GM19328 (cell line): ENCODE data around the gene FAT1.

Experiments
- ATAC-seq: cut with Tn5 transposase; IDR thresholded peaks from one replicate; pipeline ENCODE4 v1.9.1; 2021; ENCODE audit warnings: mild to moderate bottlenecking, moderate library complexity; ENCODE audit not compliant: unreplicated experiment

FAT1 gene

DNA sequence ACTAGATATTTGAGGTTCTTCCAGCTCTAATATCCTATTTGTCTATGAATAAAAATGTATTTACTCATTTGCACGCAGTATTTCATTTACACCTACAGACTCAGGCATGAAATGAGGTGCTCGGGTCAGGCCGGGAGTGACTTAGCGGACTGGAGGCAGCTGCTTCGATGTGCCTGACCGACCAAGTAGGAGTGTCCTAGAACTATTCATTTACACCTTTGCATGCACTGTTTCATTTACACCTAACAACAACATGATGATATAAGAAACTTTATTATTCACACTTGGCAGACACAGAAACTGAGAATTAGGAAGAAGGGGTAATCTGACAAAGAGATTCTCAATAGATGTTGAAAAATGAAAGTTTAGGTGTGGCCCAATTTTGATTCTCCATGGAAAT lies 28.7 kb upstream of the FAT1 start:
- ATAC-seq, result no peak

GRCh38 chr4:186749611-186750281 lies 26.1 kb upstream of the FAT1 start:
- ATAC-seq, result no peak

GRCh38 chr4:186746581-186746980 lies 22.9 kb upstream of the FAT1 start:
- no peak for ATAC-seq

DNA sequence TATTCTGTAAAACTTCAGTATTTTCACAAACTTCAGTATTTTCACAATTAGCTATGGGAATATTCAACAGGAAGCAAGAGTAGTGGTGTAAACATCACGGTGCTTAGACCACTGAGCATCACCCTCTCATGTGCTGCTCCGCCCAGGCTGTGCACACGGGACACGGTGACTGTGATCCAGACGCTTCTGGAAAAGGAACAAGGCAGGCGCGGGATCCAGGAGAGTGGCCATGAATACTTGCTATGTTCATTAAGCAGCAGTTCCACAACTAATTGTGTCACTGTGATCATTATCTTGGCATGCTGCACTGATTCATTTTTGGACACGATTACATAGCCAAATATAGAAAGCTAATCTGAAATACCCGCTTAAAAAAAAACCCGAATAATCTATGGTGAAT lies 19.6 kb upstream of the FAT1 start:
- ATAC-seq, result no peak

DNA sequence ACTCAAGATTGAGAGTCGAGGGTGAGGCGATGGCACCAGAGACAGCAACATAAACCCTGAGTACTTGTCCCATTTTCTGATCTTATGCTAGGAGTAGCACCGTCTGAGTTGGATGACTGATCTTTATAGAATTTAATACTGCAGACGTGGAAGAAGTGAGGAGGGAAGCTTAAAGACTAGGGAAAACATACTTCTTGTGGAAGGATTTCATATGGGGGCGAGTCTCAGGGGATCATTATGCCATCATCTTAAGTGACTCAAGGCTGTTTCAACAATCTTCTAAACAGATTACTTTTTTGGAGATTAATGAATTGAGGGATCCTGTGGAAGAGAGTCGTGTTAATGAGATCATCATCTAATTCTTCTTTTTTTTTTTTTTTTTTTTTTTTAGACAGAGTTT lies 17.2 kb upstream of the FAT1 start:
- no peak for ATAC-seq

DNA sequence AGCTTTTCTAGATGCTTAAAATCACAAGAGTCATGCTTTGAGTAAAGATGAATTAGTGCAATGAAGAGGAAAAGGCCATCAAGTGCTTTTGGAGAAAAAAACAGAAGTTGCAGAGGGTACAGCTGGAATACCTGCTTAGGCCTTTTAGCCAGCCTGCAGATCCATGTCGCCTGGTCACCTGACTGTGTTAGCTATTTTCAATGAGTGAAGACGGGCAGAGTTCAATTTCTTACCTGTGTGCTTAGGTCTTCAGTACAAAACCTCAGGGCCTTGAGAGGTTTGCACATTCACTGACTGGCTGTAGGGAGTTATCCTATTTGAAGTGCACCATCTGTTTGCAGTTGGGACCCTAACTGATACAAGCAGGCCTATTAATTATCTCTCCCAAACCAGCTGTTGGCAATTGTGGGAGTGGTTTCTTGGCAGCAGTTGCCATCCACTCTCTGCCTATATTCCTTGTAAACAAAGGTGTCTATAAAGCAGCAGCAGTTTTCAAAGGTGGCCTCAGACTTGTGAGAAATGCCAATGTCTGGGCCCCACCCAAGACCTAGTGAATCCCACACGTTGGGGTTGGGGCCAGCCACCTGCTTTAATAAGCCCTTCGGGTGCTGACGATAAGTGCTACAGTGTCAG lies 16.3 kb upstream of the FAT1 start:
- ATAC-seq, result no peak

- ATAC-seq, result no peak
These were observed 15.7 kb upstream of the FAT1 start for GRCh38 chr4:186739317-186739716.

DNA sequence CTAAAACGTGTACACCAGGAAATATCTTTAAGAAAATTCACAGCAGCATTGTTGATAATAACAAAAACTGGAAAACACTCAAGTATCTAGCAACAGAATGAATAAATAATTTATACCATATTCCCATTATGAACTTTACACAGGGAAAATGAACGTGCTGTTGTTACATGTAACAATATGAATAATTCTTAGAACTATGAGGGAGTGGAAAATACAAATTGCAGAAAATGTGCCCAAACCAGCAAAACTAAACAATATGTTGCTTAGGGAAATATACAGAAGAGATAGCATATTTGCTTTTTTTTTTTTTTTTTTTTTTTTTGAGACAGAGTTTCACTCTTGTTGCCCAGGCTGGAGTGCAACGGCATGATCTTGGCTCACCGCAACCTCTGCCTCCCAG lies 14.8 kb upstream of the FAT1 start:
- ATAC-seq, result no peak

- ATAC-seq, result no peak
These were observed 13.8 kb upstream of the FAT1 start for GRCh38 chr4:186737427-186737826.

GRCh38 chr4:186736466-186736865 lies 12.8 kb upstream of the FAT1 start:
- ATAC-seq, result no peak

DNA sequence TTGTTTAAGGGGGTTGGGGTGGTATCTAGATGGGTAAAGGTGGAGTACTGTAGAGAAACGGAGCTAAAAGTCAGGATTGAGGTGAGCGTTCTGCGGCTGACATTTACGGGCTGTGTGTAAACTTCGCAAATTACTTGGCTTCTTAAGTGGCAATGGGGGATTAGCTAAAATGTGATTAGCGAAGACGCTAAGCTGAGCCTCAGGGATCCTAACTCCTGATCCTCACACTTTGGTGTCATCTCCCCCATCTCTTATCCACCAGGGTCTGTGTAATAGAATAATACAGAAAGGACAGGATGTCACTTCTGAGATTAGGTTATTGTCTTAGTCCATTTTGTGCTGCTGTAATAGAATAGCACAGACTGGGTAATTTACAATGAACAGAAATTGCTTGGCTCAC lies 10.6 kb upstream of the FAT1 start:
- ATAC-seq, result no peak

DNA sequence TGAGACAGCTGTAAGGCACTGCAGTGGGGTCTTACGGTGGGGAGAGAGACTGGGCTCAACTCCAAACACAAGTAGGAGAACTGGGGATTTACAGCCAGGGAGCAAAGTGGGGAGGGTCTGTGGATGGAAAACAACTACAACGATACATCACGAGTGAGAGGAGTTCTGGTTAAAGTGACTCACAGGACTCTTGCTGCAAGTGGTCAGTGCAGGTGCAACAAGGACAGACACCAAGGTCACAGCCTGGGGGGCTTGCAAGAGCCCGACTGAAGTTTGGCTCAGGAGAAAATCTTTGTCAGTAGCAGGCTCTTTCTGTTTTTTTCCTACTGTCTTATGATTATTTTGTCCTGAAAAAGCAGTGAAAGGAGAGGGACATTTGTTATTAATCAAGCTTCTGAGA lies 10.1 kb upstream of the FAT1 start:
- ATAC-seq, result no peak

DNA sequence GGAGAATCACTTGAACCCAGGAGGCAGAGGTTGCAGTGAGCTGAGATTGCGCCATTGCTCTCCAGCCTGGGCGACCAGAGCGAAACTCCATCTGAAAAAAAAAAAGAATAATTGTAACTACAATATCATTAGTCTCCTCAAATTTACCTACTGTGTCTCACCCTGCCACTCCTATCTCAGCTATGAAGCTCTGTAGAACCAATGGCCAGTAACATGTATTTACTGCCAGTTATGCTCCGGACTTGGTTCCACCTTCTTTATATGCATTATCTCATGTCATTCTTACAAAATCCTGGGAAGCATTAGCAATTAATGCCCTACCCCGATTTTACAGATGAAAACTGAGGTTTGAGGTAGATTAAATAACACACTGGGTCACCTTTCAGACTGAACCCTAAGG lies 7.0 kb upstream of the FAT1 start:
- ATAC-seq, result no peak

DNA sequence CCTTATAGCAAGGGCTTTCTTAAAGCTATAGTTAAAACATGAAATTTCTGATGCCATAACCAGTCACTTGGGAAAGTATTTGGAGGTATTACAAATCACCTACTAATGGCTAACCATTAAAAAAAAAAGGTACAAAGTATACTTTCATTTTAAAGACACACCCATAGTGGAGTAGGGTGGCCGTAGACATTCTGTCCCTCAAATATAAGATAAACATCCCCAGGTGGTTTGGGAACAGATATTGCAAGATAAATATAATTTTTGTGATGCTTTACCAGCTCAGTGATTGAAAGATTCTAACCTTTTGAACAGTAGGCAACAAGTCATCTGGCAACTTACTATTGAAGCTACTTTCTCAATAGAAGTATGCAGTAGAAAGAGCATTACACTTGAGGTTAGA lies 6.2 kb upstream of the FAT1 start:
- no peak for ATAC-seq

- no peak for ATAC-seq
These were observed 5.1 kb upstream of the FAT1 start for GRCh38 chr4:186728631-186729271.

DNA sequence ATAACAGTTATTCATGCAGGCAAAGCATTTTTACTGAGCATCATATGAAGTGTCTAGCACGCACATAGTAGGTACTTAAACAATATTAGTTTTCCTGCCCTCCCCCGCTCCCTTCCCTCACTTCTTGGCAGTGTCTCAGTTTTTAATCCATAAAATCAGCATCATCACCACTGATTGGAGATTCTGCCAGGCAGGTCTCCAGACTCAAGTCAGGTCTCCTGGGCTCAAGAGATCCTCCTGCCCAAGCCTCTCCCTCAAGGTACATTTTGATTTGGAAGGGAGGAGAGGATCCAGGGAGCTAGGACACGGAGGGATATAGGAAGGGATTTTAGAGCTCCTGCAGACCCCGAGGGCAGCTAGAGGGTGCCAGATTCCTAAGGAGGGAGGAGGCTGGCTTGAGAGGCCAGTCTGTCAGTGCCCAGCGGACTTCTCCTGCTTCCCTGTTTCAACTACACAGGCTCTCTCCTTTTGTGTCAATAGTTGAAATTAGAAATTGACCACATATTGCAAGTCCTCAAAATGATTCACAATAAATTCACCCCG lies 4.4 kb upstream of the FAT1 start:
- no peak for ATAC-seq

DNA sequence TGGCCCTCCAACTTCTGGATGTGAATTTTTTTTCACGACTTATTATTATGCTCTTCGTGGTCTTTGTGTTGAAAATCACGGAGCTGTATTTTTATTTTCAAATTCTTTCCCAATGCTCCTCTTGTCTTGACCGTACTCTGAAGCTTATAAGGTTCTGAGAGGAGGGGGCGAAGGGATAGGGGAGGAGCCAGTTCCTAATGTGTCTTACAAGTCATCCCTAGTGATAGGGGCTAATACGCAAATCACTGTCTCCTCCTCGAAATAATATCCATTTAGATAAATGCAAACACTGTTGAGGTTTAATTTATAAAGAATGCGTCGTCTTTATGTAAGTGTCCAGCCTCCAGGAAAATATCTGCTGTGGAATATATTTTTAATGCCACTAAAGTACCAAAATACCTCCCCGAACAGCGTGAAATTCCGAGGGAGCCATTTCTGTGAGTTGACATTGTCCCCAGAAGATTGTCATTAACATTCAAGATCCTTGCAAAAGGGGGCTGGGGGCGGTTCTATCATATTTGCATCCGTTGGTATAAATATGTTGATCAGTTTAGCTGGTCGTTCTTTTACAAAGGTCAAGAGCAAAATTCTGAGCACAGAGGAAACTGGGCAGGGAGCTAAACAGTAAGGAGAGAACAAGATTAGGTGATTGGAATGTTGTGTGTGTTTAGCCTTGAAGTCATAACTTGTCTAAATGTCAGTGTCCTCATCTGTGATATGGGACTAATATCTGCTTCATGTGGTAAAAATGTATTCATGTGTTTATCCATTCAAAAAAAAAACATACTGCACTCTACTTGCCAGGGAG lies 3.7 kb upstream of the FAT1 start:
- ATAC-seq, result no peak

DNA sequence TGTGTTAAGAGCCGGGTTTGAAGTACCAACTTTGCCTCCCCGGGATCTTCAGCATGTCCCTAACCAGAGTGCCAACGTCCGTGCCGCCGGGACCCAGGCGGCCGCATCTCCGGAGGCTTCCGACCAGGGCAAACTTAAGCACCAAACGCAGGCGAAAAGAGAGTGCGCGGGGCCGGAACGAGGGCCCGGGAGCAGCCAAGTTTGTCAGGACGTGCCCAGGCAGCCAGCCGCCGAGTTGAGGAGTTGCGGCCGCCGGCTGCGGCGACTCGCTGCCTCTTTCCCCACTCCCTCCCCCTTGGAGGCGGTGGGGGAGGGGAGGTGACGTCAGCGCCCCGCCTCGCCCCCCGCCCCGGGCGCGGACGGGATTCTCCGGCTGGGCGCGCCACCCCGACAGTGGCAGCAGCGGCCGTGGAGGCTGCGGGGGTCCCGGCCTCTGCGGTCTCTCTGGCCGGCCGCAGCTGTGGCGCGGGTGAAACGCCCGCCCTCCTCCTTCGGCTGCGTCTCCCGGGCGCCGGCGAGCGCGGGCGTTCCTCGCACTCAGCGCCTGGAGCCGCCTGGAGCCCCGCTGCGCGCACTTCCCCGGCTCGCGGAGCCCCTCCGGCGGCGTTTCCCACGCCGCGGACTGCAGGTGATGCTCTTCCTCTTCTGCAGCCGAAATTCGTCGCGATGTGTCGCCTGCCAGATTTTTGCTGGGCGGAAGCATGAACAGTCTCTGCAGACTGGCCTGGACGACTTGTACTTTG lies 2.9 kb upstream of the FAT1 start:
- ATAC-seq, result no peak

DNA sequence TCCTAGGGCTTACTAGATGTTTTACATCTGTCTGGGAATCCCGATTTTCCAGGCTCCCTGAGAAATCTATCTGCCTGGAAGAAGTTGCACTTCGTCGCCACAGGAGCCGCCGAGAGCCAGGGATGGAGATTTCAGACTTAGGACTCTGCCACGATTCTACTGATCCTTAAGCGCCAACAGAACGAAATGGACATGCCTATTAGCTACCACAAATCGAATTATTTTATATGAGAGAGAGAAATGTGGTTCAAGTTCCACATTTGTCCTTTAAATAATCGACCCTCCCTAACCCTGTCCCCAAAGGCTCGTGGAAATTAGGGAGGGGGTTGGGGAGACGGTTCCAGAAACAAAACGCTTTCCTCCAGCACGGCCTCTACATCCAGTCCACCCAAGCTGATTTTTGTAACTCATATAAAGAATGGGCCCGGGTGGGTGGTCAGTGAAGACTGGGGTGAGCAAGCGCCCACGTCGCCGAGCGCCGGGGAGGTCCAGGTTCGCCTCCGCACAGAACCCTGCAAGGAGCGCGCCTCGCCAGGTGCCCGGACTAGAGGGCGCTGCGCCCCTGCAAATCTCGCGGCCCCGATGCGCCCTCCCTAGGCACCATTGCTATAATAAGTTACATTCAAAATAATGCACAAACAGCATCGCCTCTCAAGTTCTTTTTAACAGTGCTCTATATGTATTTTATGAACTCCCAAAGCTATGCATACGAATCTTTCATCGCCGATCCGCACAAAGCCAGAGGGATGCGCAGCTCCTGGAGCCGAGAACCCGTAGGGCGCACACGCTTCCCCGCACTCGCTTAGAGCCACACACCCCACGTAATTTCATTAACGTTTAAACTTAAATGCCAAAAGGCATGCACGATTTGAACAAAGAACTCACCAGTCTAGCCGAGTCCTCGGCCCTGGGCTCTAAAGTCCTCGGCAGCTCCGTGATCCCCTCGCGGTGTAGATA lies 2.1 kb upstream of the FAT1 start:
- no peak for ATAC-seq
